IMR-90 (cell line): ENCODE data around the gene TSPY2. TPM values are rescaled to one million over a fixed set of nuclear protein-coding genes. Genes with fewer than 3 reads are reported as not detected.
"Not testable (repeated sequence)": the region's sequence is repeated elsewhere in the genome, so short reads cannot be mapped to it uniquely, and the experiment has no call there.

Experiments
- ATAC-seq: fragments of 200-7000 bp; cut with Tn5 transposase; 2 replicates; pipeline ENCODE4 v1.9.1; 2020; ENCODE audit warnings: low read depth, mild to moderate bottlenecking, moderate library complexity
- BruUV-seq: library from RNA; stranded (reverse); fragments of 400-500 nt; replicated peaks from 2 replicates; lab custom pipeline; 2021; lab: Mats Ljungman, UMichigan
- CTCF ChIA-PET: fragments of 300-600 bp; formaldehyde crosslinking; extraction: SDS; loops from one replicate; lab custom pipeline; 2021; ENCODE audit warnings: antibody characterized with exemption; lab: Yijun Ruan, JAX
- POLR2A ChIA-PET: fragments of 300-600 bp; sonication (Branson Sonifier 250); formaldehyde crosslinking; loops from one replicate; lab custom pipeline; 2022; ENCODE audit warnings: antibody characterized with exemption; ENCODE audit not compliant: unreplicated experiment; lab: Charles Lee
- DNase-seq: peaks from one replicate; pipeline ENCODE4 v3.0.0; 2013
- H2AFZ ChIP-seq: replicated peaks from 2 replicates; pipeline ENCODE3; 2013; ENCODE audit warnings: low read length, mild to moderate bottlenecking; ENCODE audit not compliant: poor library complexity
- H2AK5ac ChIP-seq: 2 replicates; pipeline ENCODE4 v1.6.1; 2013; ENCODE audit warnings: low read depth, low read length, inconsistent platforms
- H2AK9ac ChIP-seq: replicated peaks from 2 replicates; pipeline ENCODE3; 2013; ENCODE audit warnings: mild to moderate bottlenecking, low read depth, low read length, moderate library complexity; ENCODE audit not compliant: poor library complexity
- H2BK120ac ChIP-seq: 2 replicates; pipeline ENCODE4 v1.6.1; 2013; ENCODE audit warnings: low read depth, low read length, inconsistent platforms
- H2BK15ac ChIP-seq: 3 replicates; pipeline ENCODE4 v1.6.1; 2013; ENCODE audit warnings: low read depth, low read length, inconsistent platforms
- H2BK20ac ChIP-seq: 2 replicates; pipeline ENCODE4 v1.6.1; 2013; ENCODE audit warnings: low read depth, mild to moderate bottlenecking, inconsistent platforms, low read length, moderate library complexity
- H2BK5ac ChIP-seq: 2 replicates; pipeline ENCODE4 v1.6.1; 2013; ENCODE audit warnings: mild to moderate bottlenecking, low read depth, low read length, inconsistent platforms; ENCODE audit not compliant: poor library complexity, severe bottlenecking
- H3K14ac ChIP-seq: replicated peaks from 2 replicates; pipeline ENCODE4 v1.6.1; 2013; ENCODE audit warnings: low read depth, low read length, inconsistent platforms
- H3K18ac ChIP-seq: 2 replicates; pipeline ENCODE4 v1.6.1; 2013; ENCODE audit warnings: low read depth, low read length, control low read depth
- H3K23ac ChIP-seq: 2 replicates; pipeline ENCODE4 v1.6.1; 2013; ENCODE audit warnings: low read depth, low read length, inconsistent platforms
- H3K27ac ChIP-seq: 2 replicates; pipeline ENCODE4 v1.5.1; 2013; ENCODE audit warnings: mild to moderate bottlenecking, control low read depth, low read length; ENCODE audit not compliant: insufficient read depth
- H3K27me3 ChIP-seq: 2 replicates; pipeline ENCODE4 v1.6.1; 2013; ENCODE audit warnings: low read length; ENCODE audit not compliant: control insufficient read depth, insufficient read depth
- H3K36me3 ChIP-seq: 2 replicates; pipeline ENCODE4 v1.6.1; 2013; ENCODE audit warnings: low read length, mixed read lengths; ENCODE audit not compliant: control insufficient read depth, insufficient read depth
- H3K4ac ChIP-seq: 2 replicates; pipeline ENCODE4 v1.6.1; 2013; ENCODE audit warnings: low read depth, low read length, inconsistent platforms
- H3K4me1 ChIP-seq: 2 replicates; pipeline ENCODE4 v1.6.1; 2013; ENCODE audit warnings: low read length, mixed read lengths; ENCODE audit not compliant: control insufficient read depth, insufficient read depth
- H3K4me2 ChIP-seq: 2 replicates; pipeline ENCODE4 v1.6.1; 2013; ENCODE audit warnings: low read depth, mild to moderate bottlenecking, control low read depth, low read length, moderate library complexity
- H3K4me3 ChIP-seq: 2 replicates; pipeline ENCODE4 v1.5.1; 2013; ENCODE audit warnings: low read depth, mild to moderate bottlenecking, control low read depth, low read length, moderate library complexity; ENCODE audit not compliant: insufficient read depth
- H3K56ac ChIP-seq: 2 replicates; pipeline ENCODE4 v1.6.1; 2013; ENCODE audit warnings: low read length, inconsistent platforms; ENCODE audit not compliant: insufficient read depth; ENCODE audit errors: extremely low read depth
- H3K79me1 ChIP-seq, 2 experiments: 2 replicates each; pipeline ENCODE4 v1.6.1; 2013; ENCODE audit warnings: low read length in 2 of 2, inconsistent platforms in 1 of 2, low read depth in 1 of 2
- H3K9ac ChIP-seq: 2 replicates; pipeline ENCODE4 v1.6.1; 2013; ENCODE audit warnings: low read depth, low read length, control low read depth
- H3K9me1 ChIP-seq: 2 replicates; pipeline ENCODE4 v1.6.1; 2013; ENCODE audit warnings: low read length, inconsistent platforms; ENCODE audit not compliant: insufficient read depth
- H3K9me3 ChIP-seq: 2 replicates; pipeline ENCODE4 v1.6.1; 2013; ENCODE audit warnings: low read length; ENCODE audit not compliant: control insufficient read depth, insufficient read depth
- H4K20me1 ChIP-seq: 2 replicates; pipeline ENCODE4 v1.6.1; 2013; ENCODE audit warnings: low read length, inconsistent platforms; ENCODE audit not compliant: insufficient read depth
- H4K5ac ChIP-seq: 2 replicates; pipeline ENCODE4 v1.6.1; 2013; ENCODE audit warnings: mild to moderate bottlenecking, low read depth, low read length, control low read depth
- H4K8ac ChIP-seq, 2 experiments: 2 replicates each; pipeline ENCODE4 v1.6.1; 2013; ENCODE audit warnings: low read depth in 2 of 2, low read length in 2 of 2, control low read depth in 1 of 2, inconsistent platforms in 1 of 2
- H4K91ac ChIP-seq: 2 replicates; pipeline ENCODE4 v1.6.1; 2013; ENCODE audit warnings: low read depth, low read length, inconsistent platforms; ENCODE audit not compliant: insufficient read depth
- WGBS, 2 experiments: methylation state at CpG; one replicate each; pipeline versions ENCODE4 v1.1.5 to v1.1.7; 2013; ENCODE audit warnings: missing lambda C conversion rate in 2 of 2; ENCODE audit not compliant: insufficient read length in 1 of 2; ENCODE audit errors: extremely low coverage in 2 of 2; 5-methylcytosine and 5-hydroxymethylcytosine counted together
- dilution Hi-C: fragments of 300-500 bp; cut with HindIII; formaldehyde crosslinking; loops from one replicate; pipeline ENCODE4 v1.14.3; 2018; ENCODE audit warnings: low sequenced_read_pairs; ENCODE audit not compliant: unreplicated experiment
- in situ Hi-C: fragments of 300-500 bp; cut with MboI; formaldehyde crosslinking; loops from 3 replicates; pipeline ENCODE4 v1.14.3; 2019; ENCODE audit warnings: low sequenced_read_pairs, inconsistent platforms, mixed read lengths
- intact Hi-C: fragments of 100-400 bp; cut with micrococcal nuclease; formaldehyde crosslinking; loops from 2 replicates; pipeline ENCODE4 v1.10.0; 2022
- polyA plus RNA-seq, 3 experiments: library from polyadenylated mRNA; depleted of rRNA; stranded (reverse); fragments of >200 nt; gene quantifications; 2 replicates each; pipeline ENCODE4 v1.2.3, GENCODE V29; 2012; ENCODE audit warnings: low replicate concordance in 1 of 3
- total RNA-seq: library from RNA; depleted of rRNA; stranded (reverse); fragments of >200 nt; gene quantifications from 2 replicates; pipeline ENCODE4 v1.2.3, GENCODE V29; 2012

Gene TSPY2
- total and polyA plus RNA-seq, 2 of the 4 experiments (the other 2 are of a cell fraction), result not detected

DNA sequence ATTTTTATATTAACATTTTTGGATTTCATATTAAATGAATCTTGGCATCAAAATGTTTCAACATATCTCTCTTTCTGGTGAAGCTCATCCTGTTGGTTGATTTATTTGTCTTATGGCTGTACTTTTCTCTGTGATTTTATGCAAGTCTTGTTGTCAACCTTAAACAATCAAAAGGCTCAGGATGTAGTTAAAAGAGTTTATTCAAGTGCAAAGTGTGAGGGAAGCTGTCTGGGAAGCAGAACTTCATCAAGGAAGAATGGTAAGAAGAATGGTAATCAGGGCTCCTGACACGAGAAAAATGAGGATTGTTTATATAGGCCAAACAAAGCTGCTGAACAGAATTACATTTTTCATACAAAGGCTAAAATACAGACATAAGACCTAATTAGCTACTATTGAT lies 29.0 kb upstream of the TSPY2 start:
- H3K18ac ChIP-seq, H3K4me1 ChIP-seq, intact Hi-C loops, H3K36me3 ChIP-seq, H3K27me3 ChIP-seq, H3K9me3 ChIP-seq, H3K27ac ChIP-seq, H2AK5ac ChIP-seq, H3K56ac ChIP-seq, H2AK9ac ChIP-seq, H2BK120ac ChIP-seq, H2BK20ac ChIP-seq, H2AFZ ChIP-seq, H3K4ac ChIP-seq, H2BK5ac ChIP-seq, H3K14ac ChIP-seq, H4K8ac ChIP-seq, H4K5ac ChIP-seq, in situ Hi-C loops, H3K9me1 ChIP-seq, H3K9ac ChIP-seq, ATAC-seq, H3K79me1 ChIP-seq, POLR2A ChIA-PET, H3K23ac ChIP-seq, CTCF ChIA-PET, H2BK15ac ChIP-seq, DNase-seq, H4K91ac ChIP-seq, H3K4me3 ChIP-seq, BruUV-seq, H3K4me2 ChIP-seq, H4K20me1 ChIP-seq, dilution Hi-C loops: not testable (repeated sequence)
- no CpG with 5 or more reads among the region's 1 CpG for WGBS, 2 experiments

DNA sequence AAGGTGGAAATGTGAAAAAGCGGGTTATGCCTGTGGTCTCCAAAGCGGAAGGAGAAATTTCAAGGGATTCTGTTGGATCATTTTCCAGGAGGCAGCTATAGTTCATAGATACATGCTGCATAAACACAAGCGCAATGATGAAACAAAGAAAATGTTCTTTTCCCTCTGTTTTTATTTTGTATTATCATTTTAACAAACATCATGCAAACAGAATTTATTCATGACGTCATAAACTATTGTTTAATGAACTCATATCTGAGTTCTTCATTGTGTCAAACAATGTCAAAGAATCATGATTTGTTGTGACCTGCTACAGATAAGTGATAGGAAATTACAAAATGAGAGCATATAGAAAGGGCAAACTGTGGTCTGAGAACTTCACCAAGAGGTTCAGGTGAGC lies 23.8 kb downstream of the TSPY2 start:
- CTCF ChIA-PET, H2BK120ac ChIP-seq, H3K27me3 ChIP-seq, H2BK15ac ChIP-seq, H3K36me3 ChIP-seq, H2AFZ ChIP-seq, H3K4me2 ChIP-seq, H2AK9ac ChIP-seq, BruUV-seq, H3K4me1 ChIP-seq, H3K18ac ChIP-seq, H2AK5ac ChIP-seq, H2BK5ac ChIP-seq, H4K91ac ChIP-seq, H3K9ac ChIP-seq, H3K23ac ChIP-seq, H3K9me3 ChIP-seq, in situ Hi-C loops, H3K4me3 ChIP-seq, POLR2A ChIA-PET, intact Hi-C loops, H3K4ac ChIP-seq, H3K27ac ChIP-seq, ATAC-seq, dilution Hi-C loops, DNase-seq, H4K8ac ChIP-seq, H2BK20ac ChIP-seq, H4K20me1 ChIP-seq, H3K9me1 ChIP-seq, H4K5ac ChIP-seq, H3K14ac ChIP-seq, H3K79me1 ChIP-seq, H3K56ac ChIP-seq: not testable (repeated sequence)
- no CpG with 5 or more reads among the region's 4 CpGs for WGBS, 2 experiments
